ENCODE data around the gene OSBPL6.

OSBPL6 gene

GRCh38 chr2:178277741-178278197, 83.5 kb downstream of the OSBPL6 start:
- peak; percentile 66 for DNase-seq

- DNase-seq: no peak
Observed at GRCh38 chr2:178279142-178279541, 84.8 kb downstream of the OSBPL6 start.

DNA sequence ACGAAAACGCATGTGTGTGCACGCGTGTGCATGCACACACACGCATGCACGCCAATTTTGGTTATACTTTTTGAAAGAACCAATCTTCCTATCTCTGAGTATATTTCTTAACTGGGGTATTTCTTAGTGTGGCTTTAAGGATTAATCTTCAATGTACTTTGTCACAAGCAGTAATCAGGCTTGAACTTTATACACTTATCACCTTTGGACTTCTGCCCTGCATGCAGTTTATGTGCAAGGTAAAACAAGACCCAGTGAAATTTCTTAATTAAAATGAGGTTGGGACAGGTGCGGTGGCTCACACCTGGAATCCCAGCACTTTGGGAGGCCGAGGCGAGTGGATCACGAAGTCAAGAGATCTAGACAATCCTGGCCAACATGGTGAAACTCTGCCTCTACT, 85.3 kb downstream of the OSBPL6 start:
- DNase-seq: no peak

DNA sequence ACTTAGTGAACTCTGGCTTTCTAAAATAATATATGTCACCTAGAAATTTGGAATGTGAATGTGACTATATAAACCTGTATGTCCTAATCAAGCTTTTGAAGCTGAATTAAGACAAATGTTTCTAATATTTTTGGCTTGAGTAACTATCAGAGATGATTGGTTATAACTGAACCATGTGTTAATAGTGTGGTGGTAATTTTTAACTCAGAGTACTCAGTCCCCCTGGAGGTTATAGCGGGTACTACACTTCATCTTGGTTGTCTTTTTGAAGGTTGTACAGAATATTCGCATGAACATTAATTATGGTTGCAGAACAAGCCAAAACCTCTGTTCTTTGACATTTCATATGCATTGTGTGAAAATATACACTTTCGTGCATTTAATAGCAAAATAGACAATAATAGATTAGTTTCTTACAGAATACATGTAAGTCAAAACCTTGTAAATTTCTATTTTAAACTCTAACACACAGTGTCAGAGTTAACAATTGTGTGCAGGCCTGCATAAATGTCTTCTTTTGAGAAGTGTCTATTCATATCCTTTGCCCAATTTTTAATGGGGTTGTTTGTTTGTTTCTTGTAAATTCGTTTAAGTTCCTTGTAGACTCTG, 86.0 kb downstream of the OSBPL6 start:
- no peak for DNase-seq

DNA sequence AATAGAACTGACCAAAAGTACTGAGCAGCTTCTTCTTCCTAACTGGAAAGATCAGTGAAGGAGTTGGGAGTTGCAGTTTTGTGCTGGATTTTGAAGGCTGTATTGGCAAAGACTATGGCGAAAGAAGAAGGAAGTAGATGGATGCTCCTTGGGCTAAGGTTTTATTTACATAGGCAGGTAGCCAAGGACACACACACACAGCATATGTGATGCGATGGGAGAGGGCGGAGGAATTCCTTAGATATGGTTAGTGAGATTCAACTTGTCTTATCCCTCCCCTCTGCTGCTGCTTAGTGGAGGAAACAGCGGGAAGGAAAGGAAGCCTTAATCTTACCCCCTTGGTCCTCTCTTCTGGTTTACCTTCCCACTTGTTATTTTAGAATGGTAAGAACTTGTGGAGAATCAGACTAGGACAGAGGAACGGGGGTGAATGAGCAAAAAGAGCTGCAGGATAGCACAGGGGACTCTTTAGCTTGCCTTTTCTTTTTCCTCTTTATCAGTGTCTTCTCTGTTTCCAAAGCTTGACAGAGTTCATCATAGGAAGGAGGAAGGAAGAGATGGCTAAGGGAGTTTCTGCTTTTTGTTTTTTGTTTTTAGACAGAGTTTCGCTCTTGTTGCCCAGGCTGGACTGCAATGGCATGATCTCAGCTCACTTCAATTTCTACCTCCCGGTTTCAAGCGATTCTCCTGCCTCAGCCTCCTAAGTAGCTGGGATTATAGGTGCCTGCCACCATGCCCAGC, 87.9 kb downstream of the OSBPL6 start:
- no peak for DNase-seq

GRCh38 chr2:178283341-178283918, 89.1 kb downstream of the OSBPL6 start:
- DNase-seq: no peak

GRCh38 chr2:178284613-178285286, 90.4 kb downstream of the OSBPL6 start:
- no peak for DNase-seq

- no peak for DNase-seq
Observed at GRCh38 chr2:178285287-178285615, 90.9 kb downstream of the OSBPL6 start.

- DNase-seq: no peak
Observed at GRCh38 chr2:178286636-178287035, 92.3 kb downstream of the OSBPL6 start.

GRCh38 chr2:178287652-178288344, 93.5 kb downstream of the OSBPL6 start:
- DNase-seq: no peak

DNA sequence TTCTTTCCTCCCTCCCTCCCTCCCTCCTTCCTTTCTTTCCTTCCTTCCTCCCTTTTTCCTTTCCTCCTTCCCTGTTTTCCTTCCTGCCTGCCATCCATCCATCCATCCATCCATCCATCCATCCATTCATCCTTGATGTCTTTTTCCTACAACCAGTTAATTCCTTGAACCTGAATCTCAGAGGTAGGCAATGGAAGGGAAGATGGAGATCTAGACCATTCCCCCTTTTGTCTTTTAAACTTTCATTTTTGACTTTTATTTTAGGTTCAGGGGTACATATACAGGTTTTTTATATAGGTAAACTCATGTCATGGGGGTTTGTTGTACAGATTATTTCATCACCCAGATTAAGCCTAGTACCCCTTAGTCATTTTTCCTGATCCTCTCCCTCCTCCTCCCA, 97.4 kb downstream of the OSBPL6 start:
- no peak for DNase-seq

GRCh38 chr2:178292586-178292985, 98.3 kb downstream of the OSBPL6 start:
- DNase-seq: no peak

- DNase-seq: no peak
Observed at GRCh38 chr2:178295115-178295514, 100.8 kb downstream of the OSBPL6 start.

DNA sequence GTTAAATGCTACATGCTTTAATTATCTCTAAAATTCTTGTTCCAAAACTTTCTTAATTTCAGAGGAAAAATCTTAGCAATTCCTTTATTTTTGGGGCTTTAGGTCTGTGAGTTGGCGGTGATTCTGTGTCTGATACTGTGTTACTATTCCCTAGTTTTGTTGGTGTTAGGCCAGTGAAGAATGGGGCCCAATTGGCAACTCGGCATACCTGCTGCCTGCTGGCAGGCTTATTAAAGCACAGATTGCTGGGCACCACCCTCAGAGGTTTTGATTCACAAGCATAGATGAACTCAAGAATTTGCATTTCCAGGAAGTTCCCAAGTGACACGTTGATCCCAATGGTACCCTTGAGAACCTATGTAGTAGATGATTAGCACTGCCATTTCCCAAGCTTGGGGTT, 101.6 kb downstream of the OSBPL6 start:
- DNase-seq: no peak

DNA sequence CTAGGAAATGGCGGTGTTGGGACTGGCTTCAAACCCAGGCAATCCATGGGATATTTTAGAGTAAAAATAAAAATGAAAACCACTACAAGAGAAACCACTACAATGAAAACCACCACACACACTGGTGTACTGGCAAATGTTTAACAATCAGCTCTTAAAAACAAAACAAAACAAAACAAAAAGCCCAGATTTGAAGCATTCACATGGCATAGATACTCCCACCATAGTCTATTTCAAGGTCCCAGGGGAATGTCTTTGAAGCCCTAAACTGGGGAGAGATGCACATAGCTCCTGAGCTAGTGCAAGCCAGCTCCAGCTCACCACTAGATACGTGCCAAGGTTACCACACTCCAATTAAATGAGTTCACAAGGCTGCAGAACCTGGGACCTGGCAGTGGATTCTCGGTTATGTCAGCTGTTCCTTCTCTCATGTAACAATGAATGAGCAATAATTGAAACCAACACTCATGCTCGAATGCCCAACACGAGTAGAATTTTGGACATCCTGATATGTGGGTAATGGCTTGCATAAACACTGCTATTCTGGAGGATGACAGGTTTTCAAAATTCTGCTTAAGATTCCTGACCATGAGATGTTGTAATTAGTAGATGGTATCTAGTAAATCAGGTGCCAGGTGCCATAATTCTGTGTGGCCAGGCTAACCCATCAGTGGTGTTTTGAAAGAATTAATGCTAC, 102.2 kb downstream of the OSBPL6 start:
- DNase-seq: no peak

GRCh38 chr2:178297091-178297411, 102.7 kb downstream of the OSBPL6 start:
- no peak for DNase-seq

- no peak for DNase-seq
Observed at GRCh38 chr2:178298785-178299212, 104.5 kb downstream of the OSBPL6 start.

- DNase-seq: no peak
Observed at GRCh38 chr2:178301649-178302238, 107.4 kb downstream of the OSBPL6 start.

DNA sequence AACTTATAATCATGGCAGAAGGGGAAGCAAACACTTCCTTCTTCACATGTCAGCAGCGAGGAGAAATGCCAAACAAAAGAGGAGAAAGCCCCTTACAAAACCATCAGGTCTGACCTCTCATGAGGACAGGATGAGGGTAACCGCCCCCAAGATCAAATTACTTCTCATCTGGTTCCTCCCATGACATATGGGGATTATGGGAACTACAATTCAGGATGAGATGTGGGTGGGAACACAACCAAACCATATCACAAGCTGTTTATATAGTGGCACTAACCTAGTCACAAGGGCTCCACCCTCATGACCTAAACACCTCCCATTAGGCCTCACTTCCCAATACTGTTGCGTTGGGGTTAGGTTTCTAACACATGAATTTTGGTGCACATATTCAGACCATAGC, 110.0 kb downstream of the OSBPL6 start:
- no peak for DNase-seq

DNA sequence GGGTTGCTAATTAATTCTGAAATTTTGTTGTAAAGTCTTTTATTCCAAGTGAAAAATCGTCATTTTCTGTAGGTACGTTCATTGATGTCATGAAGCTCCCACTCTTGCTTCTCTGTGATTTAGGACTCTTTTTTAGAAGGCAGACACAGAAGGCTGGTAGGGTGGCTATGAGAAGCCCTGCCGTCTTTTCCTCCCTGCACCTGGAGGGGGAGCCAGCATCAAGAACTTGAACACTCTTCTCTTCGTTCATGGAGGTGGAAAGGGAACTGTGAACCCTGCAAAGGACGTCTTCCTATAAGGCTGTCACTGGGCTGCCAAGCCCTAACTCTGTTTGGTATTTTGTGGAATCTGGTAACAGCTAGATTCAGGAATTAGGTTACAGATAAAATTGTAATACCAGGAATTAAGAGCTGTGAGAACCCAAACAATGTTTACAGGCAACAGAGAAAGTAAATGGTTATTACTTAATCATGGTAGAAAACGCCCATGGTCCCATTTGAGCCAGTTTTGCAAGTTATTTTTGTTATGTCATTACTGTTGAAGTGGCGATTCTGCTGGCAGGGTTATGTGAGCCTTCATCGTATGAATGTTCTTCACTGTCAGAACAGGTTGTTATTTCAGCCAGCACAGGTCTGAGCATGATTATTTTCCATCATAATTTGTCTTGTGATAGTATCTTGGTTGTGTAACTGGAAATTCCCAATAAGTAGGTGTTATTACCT, 112.2 kb downstream of the OSBPL6 start:
- DNase-seq: peak; percentile 59

DNA sequence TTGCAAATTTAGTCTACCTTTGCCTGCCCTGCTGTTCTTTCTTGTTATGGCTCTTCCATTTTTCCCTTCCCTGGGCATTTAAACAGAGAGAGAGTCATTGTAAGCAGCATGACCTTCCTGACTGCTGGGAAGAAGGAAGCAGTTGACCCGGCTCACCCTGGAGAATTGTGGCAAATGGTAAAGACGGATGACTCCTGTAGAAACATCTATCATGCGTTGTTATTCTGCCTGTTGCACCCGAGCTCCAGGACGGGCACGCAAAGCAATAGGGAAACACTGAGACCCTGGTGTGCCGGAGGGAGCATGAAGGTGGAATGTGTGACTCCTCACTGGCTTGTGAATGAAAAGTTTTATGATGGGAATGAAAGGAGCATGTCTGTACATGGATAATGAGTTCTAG, 113.3 kb downstream of the OSBPL6 start:
- no peak for DNase-seq

DNA sequence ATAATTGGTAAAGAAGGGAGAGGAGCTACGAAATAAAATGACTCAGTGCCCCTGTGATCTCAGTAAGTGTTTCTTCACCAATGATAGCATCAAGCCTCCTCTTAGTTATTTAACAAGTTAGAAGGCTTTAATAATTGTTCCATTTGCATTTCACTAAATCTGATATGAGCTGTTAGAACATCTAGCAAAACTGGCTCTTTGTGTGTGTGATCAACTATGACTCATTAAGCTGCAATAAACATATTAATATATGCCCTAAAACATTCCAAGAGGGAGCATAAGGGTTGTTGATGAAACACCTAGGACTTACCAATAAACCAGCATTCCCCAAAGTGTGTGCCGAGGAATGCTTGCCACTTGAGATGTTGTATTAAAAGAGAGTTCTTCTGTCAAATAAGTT, 115.2 kb downstream of the OSBPL6 start:
- DNase-seq: no peak
